Measurements from ENCODE around the gene BATF. TPM values are rescaled to one million over a fixed set of nuclear protein-coding genes. Genes with fewer than 3 reads are reported as not detected.
"Not testable (repeated sequence)": the region's sequence is repeated elsewhere in the genome, so short reads cannot be mapped to it uniquely, and the experiment has no call there.

The BATF gene, protein sequence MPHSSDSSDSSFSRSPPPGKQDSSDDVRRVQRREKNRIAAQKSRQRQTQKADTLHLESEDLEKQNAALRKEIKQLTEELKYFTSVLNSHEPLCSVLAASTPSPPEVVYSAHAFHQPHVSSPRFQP
- total RNA-seq: not detected

GRCh38 chr14:75522224-75522982 lies at the start of gene BATF:
TSS of gene BATF (plus strand) at chr14:75522469. CDS start at chr14:75522683, 214 bp downstream.
- WGBS, 2 donors: 53 to 66% methylated on average over 13 of the region's 13 CpGs
- TF ChIP-seq, protein P1, sequence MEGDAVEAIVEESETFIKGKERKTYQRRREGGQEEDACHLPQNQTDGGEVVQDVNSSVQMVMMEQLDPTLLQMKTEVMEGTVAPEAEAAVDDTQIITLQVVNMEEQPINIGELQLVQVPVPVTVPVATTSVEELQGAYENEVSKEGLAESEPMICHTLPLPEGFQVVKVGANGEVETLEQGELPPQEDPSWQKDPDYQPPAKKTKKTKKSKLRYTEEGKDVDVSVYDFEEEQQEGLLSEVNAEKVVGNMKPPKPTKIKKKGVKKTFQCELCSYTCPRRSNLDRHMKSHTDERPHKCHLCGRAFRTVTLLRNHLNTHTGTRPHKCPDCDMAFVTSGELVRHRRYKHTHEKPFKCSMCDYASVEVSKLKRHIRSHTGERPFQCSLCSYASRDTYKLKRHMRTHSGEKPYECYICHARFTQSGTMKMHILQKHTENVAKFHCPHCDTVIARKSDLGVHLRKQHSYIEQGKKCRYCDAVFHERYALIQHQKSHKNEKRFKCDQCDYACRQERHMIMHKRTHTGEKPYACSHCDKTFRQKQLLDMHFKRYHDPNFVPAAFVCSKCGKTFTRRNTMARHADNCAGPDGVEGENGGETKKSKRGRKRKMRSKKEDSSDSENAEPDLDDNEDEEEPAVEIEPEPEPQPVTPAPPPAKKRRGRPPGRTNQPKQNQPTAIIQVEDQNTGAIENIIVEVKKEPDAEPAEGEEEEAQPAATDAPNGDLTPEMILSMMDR (IDR thresholded peaks at IDR 0.05): no peak
- peak in 1 of 3 donors; percentile 11 for TF ChIP-seq POLR2A (IDR thresholded peaks at IDR 0.05)
- Histone ChIP-seq H3K4me1 (peaks cover 16% of the 10 kb centered on the region), H3K27ac (peak within 1 kb of the TSS in 2 of 4 donors; percentile 14 to 50), H3K9me3 (no peaks in the 10 kb centered on the region), H3K4me3 (no peak within 1 kb of the TSS), H3K27me3 (no peaks in the 10 kb centered on the region), H3K36me3 (replicated peaks in 1 of 2; ENCODE audit: insufficient read depth in 1 of 2, low read depth in 2 of 2) (no peaks in the 10 kb centered on the region)
- ATAC-seq: no peak
- intact Hi-C loops (cut with DNase I): no loop called here
- DNase-seq: peak in 1 of 4 donors; percentile 38

GRCh38 chr14:75474127-75474526 lies 48.1 kb upstream of the BATF start:
- ATAC-seq: not testable (repeated sequence)

DNA sequence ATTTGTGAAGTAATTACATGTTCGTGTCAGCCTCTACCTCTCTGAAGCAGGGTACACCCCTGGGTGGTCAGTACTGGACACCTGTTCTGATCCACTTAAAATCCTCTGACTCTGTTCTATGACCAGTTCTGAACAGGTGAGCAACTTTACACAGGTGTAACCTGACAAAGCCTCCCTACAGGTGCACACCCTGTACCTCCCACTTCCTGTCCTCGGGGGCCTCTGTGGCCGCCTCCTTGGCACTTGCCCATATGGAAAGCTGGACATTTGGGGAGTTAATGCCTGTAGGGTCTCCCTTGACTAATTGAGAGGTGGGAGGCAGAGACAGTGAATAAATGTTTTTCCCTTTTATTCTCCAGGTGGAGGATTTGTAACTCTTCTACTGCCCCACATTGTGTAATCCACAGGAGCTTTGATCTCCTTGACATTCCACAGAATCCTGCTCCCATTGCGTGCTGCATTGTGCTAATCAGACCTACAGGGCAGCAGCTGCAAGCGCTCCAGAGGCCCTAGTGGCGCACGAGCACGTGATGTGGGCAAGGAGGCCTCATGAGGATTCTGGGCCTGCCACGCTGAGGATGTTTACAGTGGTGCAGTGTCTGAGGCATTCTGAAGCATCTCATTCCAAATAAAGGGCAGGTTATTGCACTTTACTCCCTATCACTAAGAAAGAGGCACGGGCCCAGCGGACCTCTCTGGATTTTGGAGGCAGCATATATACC lies 45.8 kb upstream of the BATF start:
- Histone ChIP-seq H3K9me3 (no peaks in the 10 kb centered on the region), H3K4me3 (no peak overlapping the region), H3K36me3 (replicated peaks in 1 of 2; ENCODE audit: insufficient read depth in 1 of 2, low read depth in 2 of 2) (no peaks in the 10 kb centered on the region), H3K4me1 (peaks cover 3% of the 10 kb centered on the region), H3K27me3 (no peaks in the 10 kb centered on the region), H3K27ac (no peak overlapping the region)
- no peak for ATAC-seq
- TF ChIP-seq, protein P1 (IDR thresholded peaks at IDR 0.05): peak in 1 of 7 experiments; percentile 4
- no peak for TF ChIP-seq POLR2A (IDR thresholded peaks at IDR 0.05)
- DNase-seq: peak in 1 of 4 donors; percentile 22
- 87% methylated on average over 11 of the region's 11 CpGs for WGBS, 2 donors
- intact Hi-C loops (cut with DNase I): no loop called here

More at GRCh38 chr14:75474127-75474526, 48.1 kb upstream of the BATF start:
- H3K4me3 ChIP-seq; H3K27ac ChIP-seq; intact Hi-C loops (cut with DNase I); H3K27me3 ChIP-seq; H3K36me3 ChIP-seq (replicated peaks in 1 of 2; ENCODE audit: insufficient read depth in 1 of 2, low read depth in 2 of 2); H3K9me3 ChIP-seq: not testable (repeated sequence)
- peaks cover 18% of the 10 kb centered on the region for H3K4me1 ChIP-seq
- 81 to 87% methylated on average over 6 of the region's 6 CpGs for whole genome bisulfite sequencing, 2 donors
- DNase-seq: peak in 1 of 4 donors; percentile 6

- 90 to 93% methylated on average over 5 of the region's 5 CpGs for WGBS, 2 donors
- TF ChIP-seq POLR2A (IDR thresholded peaks at IDR 0.05): no peak
- TF ChIP-seq, protein P1 (IDR thresholded peaks at IDR 0.05): no peak
- intact Hi-C loops (cut with DNase I): no loop called here
- Histone ChIP-seq H3K9me3 (no peaks in the 10 kb centered on the region), H3K36me3 (replicated peaks in 1 of 2; ENCODE audit: insufficient read depth in 1 of 2, low read depth in 2 of 2) (no peaks in the 10 kb centered on the region), H3K27me3 (no peaks in the 10 kb centered on the region), H3K4me3 (no peak overlapping the region), H3K4me1 (peaks cover 3% of the 10 kb centered on the region), H3K27ac (no peak overlapping the region)
- ATAC-seq (no peak), DNase-seq (peak in 1 of 4 donors; percentile 5)
Measured at GRCh38 chr14:75477881-75478280, 44.4 kb upstream of the BATF start.
